ENCODE data around the gene GABRR1.
"Not testable (repeated sequence)": the region's sequence is repeated elsewhere in the genome, so short reads cannot be mapped to it uniquely, and the experiment has no call there.

GABRR1 gene

GRCh38 chr6:89217299-89217910 is at the start of gene GABRR1:
TSS of gene GABRR1 (minus strand) at chr6:89217358. CDS start at chr6:89217322, 36 bp downstream.
- DNase-seq: peak; percentile 31

DNA sequence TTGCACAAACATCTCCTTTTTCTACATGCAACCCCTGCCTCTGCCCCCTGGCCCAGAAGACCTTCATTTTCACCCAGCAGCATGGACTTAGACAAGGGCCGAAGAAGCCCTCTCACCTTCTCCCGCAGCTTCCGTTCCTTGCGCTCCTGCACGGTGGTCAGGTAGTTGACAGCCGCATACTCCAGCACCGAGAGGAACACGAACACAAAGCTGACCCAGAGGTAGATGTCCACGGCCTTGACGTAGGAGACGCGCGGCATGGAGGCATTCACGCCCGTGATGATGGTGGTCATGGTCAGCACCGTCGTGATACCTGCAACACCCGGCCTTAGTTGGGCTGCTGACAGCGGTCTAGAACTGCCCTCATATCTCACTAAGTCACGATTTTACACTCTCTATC is 47.1 kb upstream of the GABRR1 start:
- no peak for DNase-seq

GRCh38 chr6:89260832-89261231 is 43.7 kb upstream of the GABRR1 start:
- peak; percentile 31 for DNase-seq

DNA sequence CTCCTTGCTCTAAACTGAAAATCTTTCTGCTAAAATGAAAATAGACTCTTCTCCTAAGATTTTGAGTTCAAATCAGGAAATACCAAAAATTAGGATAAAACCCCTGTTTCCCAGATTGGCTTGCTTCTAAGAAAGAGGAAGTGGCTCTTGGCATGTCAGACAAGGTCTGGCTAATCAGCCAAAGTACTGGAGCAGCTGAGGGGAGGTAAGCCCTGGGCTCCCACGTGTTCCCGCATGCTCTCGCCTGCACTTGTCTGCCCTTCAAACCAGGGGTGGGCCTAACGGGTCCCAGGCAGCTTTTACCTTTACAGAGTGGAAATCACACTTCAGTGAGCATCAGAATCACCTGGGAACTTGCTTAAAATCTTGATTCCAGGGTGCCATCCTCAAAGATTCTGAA is 43.2 kb upstream of the GABRR1 start:
- peak; percentile 47 for DNase-seq

DNA sequence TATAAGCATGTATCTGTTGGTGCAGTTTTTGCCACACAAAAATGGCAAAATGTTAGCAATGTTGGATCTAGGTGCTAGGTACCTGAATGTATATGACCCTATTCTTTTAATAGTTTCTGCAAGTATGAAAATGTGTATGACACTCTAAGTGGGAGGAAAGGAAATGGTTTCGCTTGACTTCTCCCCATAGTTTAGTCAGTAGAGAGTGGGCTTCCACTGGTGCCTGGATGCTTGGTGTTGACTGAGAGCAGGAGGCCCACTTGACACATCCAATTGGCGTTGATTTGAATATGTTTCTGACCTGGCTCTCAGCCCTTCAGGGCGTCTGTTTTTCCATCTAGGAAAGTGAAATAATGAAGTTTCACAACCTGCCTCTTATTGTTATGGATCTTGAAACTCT is 41.8 kb upstream of the GABRR1 start:
- DNase-seq: no peak

DNA sequence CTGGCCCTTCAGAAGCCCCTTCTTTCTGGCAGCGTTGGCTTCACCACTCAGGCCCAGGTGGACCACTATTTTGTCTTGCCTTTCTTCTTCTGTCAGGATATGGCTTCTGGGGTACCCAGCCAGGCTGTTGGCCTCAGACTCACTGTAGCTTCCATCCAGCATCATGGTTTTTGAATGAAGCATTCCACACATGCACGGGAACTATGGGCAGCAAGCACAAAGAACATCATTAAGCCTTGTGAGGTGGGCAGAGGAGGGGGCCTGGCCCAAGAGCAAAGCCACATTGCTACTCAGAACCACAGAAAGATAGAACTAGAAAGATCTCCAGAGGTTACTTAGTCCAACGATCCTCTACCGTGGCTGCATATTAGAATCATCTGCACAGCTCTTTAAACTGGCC is 40.6 kb upstream of the GABRR1 start:
- DNase-seq: no peak

DNA sequence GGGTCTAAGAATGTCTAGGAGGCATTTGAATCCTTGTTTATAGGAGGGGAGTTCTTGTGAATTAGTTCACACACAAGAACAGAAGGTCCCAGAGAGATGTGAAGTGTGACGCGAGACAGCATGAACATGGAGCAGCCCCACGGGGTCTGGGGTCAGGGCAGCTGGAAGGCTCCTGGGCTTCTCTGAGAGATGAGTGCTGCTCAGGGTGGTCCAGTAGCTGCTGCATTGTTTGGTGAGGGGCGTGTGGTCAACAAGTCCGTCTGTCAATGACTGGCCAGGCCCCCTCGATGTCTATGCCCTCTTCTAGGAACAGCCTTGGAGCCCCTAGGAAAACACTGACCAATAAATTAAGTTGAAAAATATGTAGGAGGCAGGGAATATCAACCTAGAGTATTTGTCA is 40.2 kb upstream of the GABRR1 start:
- no peak for DNase-seq

- no peak for DNase-seq
Measured at GRCh38 chr6:89255417-89255816, 38.3 kb upstream of the GABRR1 start.

DNA sequence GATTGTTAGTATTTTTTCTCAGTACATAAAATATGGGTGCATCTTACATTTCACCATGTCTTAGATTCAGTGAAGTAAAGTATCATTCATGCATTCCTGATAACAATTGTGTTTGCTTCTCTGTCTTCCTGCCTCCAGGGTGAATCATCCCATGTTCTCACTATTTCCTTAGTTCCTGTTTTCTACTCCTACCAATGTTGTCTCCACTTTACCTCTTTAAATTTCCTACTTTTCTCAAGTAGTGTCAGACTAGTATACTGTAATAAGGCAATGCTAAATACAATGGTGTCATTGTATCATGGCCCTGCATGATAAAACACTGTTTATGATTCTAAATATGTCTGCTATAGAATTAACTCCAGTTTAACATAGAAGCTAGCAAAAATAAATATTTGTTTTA is 37.4 kb upstream of the GABRR1 start:
- DNase-seq: no peak

- no peak for DNase-seq
Measured at GRCh38 chr6:89252907-89253306, 35.7 kb upstream of the GABRR1 start.

GRCh38 chr6:89251976-89252375 is 34.8 kb upstream of the GABRR1 start:
- no peak for DNase-seq

- no peak for DNase-seq
Measured at GRCh38 chr6:89251170-89251569, 34.0 kb upstream of the GABRR1 start.

- no peak for DNase-seq
Measured at GRCh38 chr6:89250239-89250638, 33.1 kb upstream of the GABRR1 start.

GRCh38 chr6:89244241-89244985 is 27.3 kb upstream of the GABRR1 start:
- DNase-seq: no peak

DNA sequence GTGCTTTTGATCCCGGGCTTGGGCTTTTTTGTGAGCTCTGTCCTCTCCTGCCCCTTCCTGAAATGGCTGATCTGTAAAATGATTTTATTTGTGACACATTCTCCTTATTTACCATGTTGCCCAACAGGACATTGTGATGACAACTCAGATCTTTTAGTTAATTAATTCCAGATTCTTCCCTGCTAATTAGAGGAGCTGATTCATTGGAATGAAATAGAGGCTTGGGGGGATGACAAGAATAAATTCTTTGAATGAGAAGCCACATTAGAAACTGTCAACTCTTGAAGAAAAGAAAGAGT is 26.1 kb upstream of the GABRR1 start:
- DNase-seq: no peak

DNA sequence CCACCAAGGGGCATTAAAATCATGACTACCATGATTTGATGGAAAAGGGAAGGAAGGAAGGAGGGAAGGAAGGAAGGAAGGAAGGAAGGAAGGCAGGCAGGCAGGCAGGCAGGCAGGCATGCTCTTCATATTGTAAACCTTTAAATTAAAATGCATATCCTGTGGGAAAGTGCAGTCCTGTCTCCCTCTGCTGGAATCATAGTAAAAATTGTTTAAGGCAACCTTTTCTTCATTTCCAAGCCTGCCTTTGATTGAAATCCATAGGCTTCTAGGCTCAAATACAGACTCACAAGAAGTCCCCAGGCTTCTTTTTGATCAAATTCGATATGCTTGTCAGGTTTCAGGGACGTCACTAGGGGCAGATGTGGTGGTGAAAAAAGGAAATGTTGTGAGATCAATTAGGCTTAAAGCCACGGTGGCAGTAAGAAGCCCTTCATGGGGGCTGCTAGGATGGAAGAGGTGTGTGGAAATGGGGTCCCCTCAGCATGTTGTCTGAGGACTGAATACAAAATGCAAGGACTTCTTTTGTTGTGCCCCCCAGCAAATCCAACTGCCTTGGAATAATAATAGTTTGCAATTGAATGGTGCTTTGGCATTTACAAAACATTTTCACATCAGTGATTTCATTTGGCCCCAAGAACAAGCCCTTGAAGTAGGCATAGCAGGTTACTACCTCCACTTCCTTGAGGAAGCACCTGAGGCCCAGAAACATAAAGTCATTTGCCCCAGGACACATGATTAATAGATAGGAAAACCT is 25.6 kb upstream of the GABRR1 start:
- peak; percentile 65 for DNase-seq

- DNase-seq: no peak
Measured at GRCh38 chr6:89239338-89239737, 22.2 kb upstream of the GABRR1 start.

DNA sequence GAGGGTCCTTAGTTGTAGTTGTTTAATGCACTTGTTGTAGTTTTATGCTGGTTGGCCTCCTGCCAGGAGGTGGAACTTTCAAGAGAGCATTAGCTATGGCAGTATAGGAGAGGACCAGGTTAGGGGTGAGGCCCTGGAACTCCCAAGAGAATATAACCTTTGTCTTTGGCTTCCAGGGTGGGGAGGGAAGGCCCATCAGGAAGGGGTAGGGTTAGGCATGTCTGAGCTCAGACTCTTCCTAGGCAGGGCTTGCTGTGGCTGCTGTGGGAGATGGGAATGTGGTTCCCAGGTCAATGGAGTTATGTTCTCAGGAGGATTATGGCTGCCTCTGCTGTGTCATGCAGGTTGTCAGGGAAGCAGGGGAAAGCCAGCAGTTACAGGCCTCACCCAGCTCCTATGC is 20.0 kb upstream of the GABRR1 start:
- no peak for DNase-seq

- not testable (repeated sequence) for DNase-seq
Measured at GRCh38 chr6:89233605-89234004, 16.4 kb upstream of the GABRR1 start.

- no peak for DNase-seq
Measured at GRCh38 chr6:89222712-89223039, 5.5 kb upstream of the GABRR1 start.

DNA sequence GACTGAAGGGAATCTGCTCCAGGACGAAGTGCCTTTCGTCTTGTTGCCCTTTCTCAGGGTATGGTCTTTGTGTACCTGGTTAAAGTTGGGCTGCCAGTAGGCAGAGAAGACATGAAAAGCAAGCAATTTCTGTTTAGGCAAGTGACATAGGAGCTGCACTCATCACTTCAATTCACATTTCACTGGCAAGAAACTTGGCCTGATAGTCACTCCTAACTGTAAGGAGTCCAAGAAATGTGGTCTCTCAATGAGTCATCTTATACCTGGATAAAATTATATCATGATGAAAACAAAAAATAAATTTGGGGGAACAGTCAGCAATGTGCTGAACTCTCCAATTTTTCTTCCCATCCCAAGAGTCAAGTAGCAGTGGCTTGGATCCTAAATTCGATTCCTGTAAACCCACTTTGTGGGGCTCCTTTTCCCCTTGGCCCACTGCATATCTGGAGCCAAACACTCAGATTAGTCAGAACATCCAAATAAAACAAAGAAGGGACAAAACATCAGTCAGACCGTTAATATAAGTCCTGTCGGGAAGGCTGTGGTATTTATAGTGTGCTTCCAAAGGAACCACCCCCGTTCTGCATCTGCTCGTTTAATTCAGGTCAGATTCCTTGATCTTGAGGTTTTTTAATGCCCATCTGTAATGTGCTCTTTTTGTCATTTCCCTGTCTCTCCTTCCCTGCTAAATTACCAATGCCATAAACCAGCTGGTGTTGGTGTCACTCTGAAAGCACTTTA is 5.0 kb upstream of the GABRR1 start:
- no peak for DNase-seq

GRCh38 chr6:89221129-89221528 is 4.0 kb upstream of the GABRR1 start:
- no peak for DNase-seq

DNA sequence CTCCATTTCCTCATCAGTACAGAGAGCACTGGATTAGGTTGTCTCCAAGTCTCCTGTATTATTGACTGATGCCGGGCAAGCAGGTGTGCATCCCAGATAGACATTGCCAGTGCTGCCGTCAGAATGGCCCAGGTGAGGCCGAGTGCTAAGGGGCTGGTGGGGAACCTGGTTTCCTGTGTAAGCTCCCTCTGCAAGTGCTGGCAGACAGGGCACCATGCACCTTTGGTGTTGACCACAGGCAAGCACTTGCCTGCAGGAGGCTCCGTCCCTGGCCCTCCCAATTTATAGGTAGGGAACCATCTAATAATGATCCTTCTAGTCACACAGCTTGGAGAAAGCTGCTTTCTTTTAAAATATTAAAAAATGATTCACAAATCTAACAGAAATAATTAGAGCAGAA is 747 bp downstream of the GABRR1 start:
- no peak for DNase-seq

DNA sequence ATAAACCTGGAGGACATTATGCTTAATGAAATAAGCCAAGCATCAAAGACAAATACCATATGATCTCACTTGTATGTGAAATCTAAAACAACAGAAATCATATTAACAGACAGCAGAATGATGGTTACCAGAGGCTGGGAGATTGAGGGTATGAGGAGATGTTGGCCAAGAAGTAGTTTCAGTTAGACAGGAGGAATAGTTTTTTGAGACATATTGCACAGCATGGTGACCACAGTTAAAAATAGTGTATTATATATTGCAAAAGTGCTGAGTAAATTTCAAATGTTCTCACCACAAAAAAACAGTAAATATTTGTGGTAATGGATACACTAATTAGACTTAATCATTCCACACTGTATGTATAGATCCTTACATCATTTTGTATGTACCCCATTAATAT is 1.8 kb downstream of the GABRR1 start:
- no peak for DNase-seq
